ENCODE measurements around the gene EN1.

Gene EN1

DNA sequence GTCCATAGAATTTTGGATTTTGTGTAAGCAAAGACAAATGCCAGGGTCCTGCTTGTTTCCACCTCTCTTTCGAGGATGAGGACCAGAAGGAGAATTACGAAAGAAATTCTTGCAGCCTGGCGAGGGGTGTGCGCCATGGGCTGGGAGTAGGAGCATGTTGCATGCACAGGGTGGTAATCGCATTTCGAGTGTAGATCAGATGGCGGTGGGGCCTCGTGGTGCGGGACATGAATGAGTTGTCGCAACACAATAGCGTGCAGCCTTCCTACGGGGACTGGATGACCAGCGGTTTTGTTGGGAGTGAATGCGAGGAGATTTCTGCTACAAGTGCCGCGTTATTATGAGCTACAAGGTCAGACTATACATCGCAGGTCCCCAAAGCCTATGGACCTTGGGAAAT lies 4.2 kb upstream of the EN1 start:
- Histone ChIP-seq H3K9me3 (ENCODE audit: severe bottlenecking) (no peaks in the 10 kb centered on the region), H3K4me3 (ENCODE audit: severe bottlenecking) (no peak overlapping the region), H3K4me1 (ENCODE audit: insufficient read depth, poor library complexity, severe bottlenecking) (no peaks in the 10 kb centered on the region), H3K36me3 (ENCODE audit: low read depth) (no peaks in the 10 kb centered on the region), H3K27ac (ENCODE audit: poor library complexity, severe bottlenecking) (no peak overlapping the region), H3K27me3 (ENCODE audit: insufficient read depth, poor library complexity, severe bottlenecking) (peaks cover 97% of the 10 kb centered on the region)
- DNase-seq (ENCODE audit: low spot score) (no peak), ATAC-seq (ENCODE audit: low read depth) (no peak)
- TF ChIP-seq, protein P1, sequence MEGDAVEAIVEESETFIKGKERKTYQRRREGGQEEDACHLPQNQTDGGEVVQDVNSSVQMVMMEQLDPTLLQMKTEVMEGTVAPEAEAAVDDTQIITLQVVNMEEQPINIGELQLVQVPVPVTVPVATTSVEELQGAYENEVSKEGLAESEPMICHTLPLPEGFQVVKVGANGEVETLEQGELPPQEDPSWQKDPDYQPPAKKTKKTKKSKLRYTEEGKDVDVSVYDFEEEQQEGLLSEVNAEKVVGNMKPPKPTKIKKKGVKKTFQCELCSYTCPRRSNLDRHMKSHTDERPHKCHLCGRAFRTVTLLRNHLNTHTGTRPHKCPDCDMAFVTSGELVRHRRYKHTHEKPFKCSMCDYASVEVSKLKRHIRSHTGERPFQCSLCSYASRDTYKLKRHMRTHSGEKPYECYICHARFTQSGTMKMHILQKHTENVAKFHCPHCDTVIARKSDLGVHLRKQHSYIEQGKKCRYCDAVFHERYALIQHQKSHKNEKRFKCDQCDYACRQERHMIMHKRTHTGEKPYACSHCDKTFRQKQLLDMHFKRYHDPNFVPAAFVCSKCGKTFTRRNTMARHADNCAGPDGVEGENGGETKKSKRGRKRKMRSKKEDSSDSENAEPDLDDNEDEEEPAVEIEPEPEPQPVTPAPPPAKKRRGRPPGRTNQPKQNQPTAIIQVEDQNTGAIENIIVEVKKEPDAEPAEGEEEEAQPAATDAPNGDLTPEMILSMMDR (IDR thresholded peaks at IDR 0.05; ENCODE audit: poor library complexity, severe bottlenecking): no peak

DNA sequence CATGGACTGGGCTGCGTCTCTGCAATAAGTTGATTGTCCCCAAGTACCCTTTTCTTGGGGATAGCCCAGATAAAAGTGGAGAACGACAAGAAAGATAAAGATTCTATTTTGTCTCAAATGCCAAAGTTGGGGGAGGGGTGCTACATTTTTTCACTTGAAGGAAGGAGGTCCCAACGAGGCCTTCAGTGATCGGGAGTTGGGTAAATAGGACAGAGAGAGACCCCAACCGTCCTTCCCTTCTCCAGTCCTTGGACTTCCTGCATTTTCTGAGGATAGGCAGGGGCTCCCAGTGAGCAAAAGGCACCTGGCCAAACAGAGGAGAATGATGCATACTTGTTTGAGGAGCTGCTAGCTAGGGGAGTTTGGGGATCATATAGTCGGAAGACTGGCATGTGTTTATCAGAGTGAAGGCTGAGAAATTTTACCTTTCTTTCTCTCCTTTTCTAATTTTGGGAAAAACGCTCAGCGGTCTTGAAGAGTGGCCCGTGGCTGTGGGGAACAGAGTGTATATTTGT lies 3.5 kb upstream of the EN1 start:
- Histone ChIP-seq H3K27ac (ENCODE audit: poor library complexity, severe bottlenecking) (no peak overlapping the region), H3K9me3 (ENCODE audit: severe bottlenecking) (no peaks in the 10 kb centered on the region), H3K36me3 (ENCODE audit: low read depth) (no peaks in the 10 kb centered on the region), H3K27me3 (ENCODE audit: insufficient read depth, poor library complexity, severe bottlenecking) (peaks cover 95% of the 10 kb centered on the region), H3K4me3 (ENCODE audit: severe bottlenecking) (no peak overlapping the region), H3K4me1 (ENCODE audit: insufficient read depth, poor library complexity, severe bottlenecking) (no peaks in the 10 kb centered on the region)
- TF ChIP-seq, protein P1 (IDR thresholded peaks at IDR 0.05; ENCODE audit: poor library complexity, severe bottlenecking): no peak
- DNase-seq (ENCODE audit: low spot score) (no peak), ATAC-seq (ENCODE audit: low read depth) (no peak)

DNA sequence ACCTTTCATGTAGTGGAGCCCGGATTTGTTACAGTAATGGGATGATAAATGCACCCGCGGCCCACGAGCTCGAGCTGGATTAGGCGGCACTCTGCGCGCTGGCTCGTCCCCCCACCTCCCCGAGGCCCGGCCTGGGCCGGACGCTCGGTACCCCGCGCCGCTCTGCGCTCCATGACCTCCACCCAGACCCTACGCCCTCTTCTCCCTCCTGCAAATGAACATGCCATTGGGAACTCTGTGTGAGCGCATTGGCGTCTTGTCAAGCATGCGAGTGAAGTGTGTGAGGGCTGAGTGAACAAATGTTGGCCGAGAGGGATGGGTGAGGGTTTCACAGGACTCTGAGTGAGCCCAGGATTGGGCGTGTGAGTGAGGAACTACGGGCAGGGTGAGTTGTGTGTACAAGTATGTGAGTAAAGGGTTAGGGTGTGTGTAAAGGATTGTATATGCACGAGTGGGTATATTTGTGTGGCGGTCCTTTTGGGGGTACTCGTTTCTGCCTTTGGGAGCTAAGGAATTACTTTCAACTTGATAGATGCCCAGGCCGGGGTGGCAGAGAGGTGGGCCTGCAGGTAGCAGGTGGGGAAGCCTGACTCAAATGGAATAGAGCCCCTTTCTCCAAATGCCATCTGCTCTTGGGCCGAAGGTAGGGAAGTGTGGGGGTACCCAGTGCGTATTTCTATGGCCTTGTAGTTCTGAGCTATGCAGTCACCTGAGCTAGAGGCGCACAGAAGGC lies 2.9 kb upstream of the EN1 start:
- H3K4me3 ChIP-seq (ENCODE audit: severe bottlenecking): no peak overlapping the region
- no peak overlapping the region for H3K27ac ChIP-seq (ENCODE audit: poor library complexity, severe bottlenecking)
- TF ChIP-seq, protein P1 (IDR thresholded peaks at IDR 0.05; ENCODE audit: poor library complexity, severe bottlenecking): no peak
- no peaks in the 10 kb centered on the region for H3K4me1 ChIP-seq (ENCODE audit: insufficient read depth, poor library complexity, severe bottlenecking)
- H3K36me3 ChIP-seq (ENCODE audit: low read depth): no peaks in the 10 kb centered on the region
- peaks cover 95% of the 10 kb centered on the region for H3K27me3 ChIP-seq (ENCODE audit: insufficient read depth, poor library complexity, severe bottlenecking)
- ATAC-seq (ENCODE audit: low read depth): no peak
- no peaks in the 10 kb centered on the region for H3K9me3 ChIP-seq (ENCODE audit: severe bottlenecking)
- DNase-seq (ENCODE audit: low spot score): no peak

DNA sequence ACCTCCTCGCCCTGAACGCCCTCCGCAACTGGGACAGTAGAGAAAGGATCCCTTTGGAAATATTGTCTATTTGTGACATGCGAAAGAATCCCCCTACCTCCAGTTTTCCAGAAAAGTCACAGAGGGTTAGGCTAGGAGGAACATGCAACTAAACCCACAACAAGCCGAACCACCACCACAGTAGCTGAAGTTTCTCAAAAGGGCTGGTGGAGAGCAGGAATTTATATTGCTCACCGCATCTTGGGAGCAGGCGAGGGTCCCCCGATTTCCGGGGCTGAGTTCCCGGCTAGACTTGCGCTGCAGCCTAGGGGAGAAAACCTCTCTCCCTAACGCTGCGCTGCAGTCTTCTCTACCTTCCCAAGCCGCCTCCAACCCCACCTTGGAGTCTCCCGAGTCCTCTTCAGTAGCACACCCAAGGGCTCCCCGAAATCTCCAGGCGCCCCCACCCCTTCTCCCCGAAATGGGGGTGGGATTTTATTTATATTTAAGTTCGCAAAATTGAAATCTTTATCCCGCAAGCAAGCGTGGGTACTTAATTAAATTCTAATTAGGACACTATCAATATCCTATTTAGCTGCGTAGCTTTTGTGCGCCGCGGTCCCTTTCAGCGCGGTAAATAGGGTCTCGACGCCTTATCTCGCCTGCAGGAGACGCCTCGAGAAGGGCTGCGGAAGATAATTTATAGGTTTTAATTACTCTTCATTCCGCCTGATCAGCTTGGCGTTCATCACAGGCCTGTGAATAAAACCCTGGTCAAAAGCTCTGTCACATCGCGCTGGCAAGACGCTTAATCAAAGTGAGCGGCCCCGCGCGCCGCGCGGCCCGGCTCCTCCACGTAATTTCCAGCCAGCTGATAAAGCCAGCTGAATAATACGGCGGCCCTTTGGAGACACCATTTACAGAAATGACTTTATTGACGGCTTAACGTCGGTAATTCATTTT lies 2.0 kb upstream of the EN1 start:
- Histone ChIP-seq H3K27ac (ENCODE audit: poor library complexity, severe bottlenecking) (no peak overlapping the region), H3K4me1 (ENCODE audit: insufficient read depth, poor library complexity, severe bottlenecking) (no peaks in the 10 kb centered on the region), H3K9me3 (ENCODE audit: severe bottlenecking) (no peaks in the 10 kb centered on the region), H3K27me3 (ENCODE audit: insufficient read depth, poor library complexity, severe bottlenecking) (peaks cover 95% of the 10 kb centered on the region), H3K4me3 (ENCODE audit: severe bottlenecking) (no peak overlapping the region), H3K36me3 (ENCODE audit: low read depth) (no peaks in the 10 kb centered on the region)
- DNase-seq (ENCODE audit: low spot score): no peak
- ATAC-seq (ENCODE audit: low read depth): no peak
- TF ChIP-seq, protein P1 (IDR thresholded peaks at IDR 0.05; ENCODE audit: poor library complexity, severe bottlenecking): no peak

Measured in RWPE2 (cell line).